ENCODE measurements around the gene PRAMEF17.
"Not testable (repeated sequence)": the region's sequence is repeated elsewhere in the genome, so short reads cannot be mapped to it uniquely, and the experiment has no call there.

The PRAMEF17 gene

GRCh38 chr1:13389332-13389731 lies at the start of gene PRAMEF17:
TSS of gene PRAMEF17 (plus strand) at chr1:13389632. CDS start at chr1:13389658, 26 bp downstream.
- DNase-seq (ENCODE audit: low read depth in 2 of 2) = not testable (repeated sequence)

- not testable (repeated sequence) for DNase-seq (ENCODE audit: low read depth in 2 of 2)
Measured at GRCh38 chr1:13342496-13342895, 46.9 kb upstream of the PRAMEF17 start.

GRCh38 chr1:13347034-13347433 lies 42.4 kb upstream of the PRAMEF17 start, which contains the start of gene PRAMEF14:
TSS of gene PRAMEF14 (minus strand) at chr1:13347134. CDS start at chr1:13345314, 1,820 bp downstream.
- not testable (repeated sequence) for DNase-seq (ENCODE audit: low read depth in 2 of 2)

- DNase-seq (ENCODE audit: low read depth in 2 of 2) = not testable (repeated sequence)
Measured at GRCh38 chr1:13353476-13353875, 36.0 kb upstream of the PRAMEF17 start.

- DNase-seq (ENCODE audit: low read depth in 2 of 2) = not testable (repeated sequence)
Measured at GRCh38 chr1:13354475-13354874, 35.0 kb upstream of the PRAMEF17 start.

GRCh38 chr1:13356774-13357173 lies 32.7 kb upstream of the PRAMEF17 start:
- DNase-seq (ENCODE audit: low read depth in 2 of 2) = not testable (repeated sequence)

- not testable (repeated sequence) for DNase-seq (ENCODE audit: low read depth in 2 of 2)
Measured at GRCh38 chr1:13362364-13362763, 27.1 kb upstream of the PRAMEF17 start.

GRCh38 chr1:13364928-13365327 lies 24.5 kb upstream of the PRAMEF17 start:
- DNase-seq (ENCODE audit: low read depth in 2 of 2) = not testable (repeated sequence)

- DNase-seq (ENCODE audit: low read depth in 2 of 2) = not testable (repeated sequence)
Measured at GRCh38 chr1:13366536-13366935, 22.9 kb upstream of the PRAMEF17 start.

- not testable (repeated sequence) for DNase-seq (ENCODE audit: low read depth in 2 of 2)
Measured at GRCh38 chr1:13368544-13368943, 20.9 kb upstream of the PRAMEF17 start.

GRCh38 chr1:13378983-13379382 lies 10.4 kb upstream of the PRAMEF17 start:
- not testable (repeated sequence) for DNase-seq (ENCODE audit: low read depth in 2 of 2)

GRCh38 chr1:13380380-13380779 lies 9.1 kb upstream of the PRAMEF17 start:
- DNase-seq (ENCODE audit: low read depth in 2 of 2) = not testable (repeated sequence)

- DNase-seq (ENCODE audit: low read depth in 2 of 2) = not testable (repeated sequence)
Measured at GRCh38 chr1:13393004-13393403, 3.6 kb downstream of the PRAMEF17 start.

- DNase-seq (ENCODE audit: low read depth in 2 of 2) = not testable (repeated sequence)
Measured at GRCh38 chr1:13394761-13395160, 5.3 kb downstream of the PRAMEF17 start.

GRCh38 chr1:13395311-13395710 lies 5.9 kb downstream of the PRAMEF17 start:
- not testable (repeated sequence) for DNase-seq (ENCODE audit: low read depth in 2 of 2)

GRCh38 chr1:13407811-13408210 lies 18.4 kb downstream of the PRAMEF17 start:
- DNase-seq (ENCODE audit: low read depth in 2 of 2) = no peak

- DNase-seq (ENCODE audit: low read depth in 2 of 2) = not testable (repeated sequence)
Measured at GRCh38 chr1:13410150-13410549, 20.7 kb downstream of the PRAMEF17 start, which contains the start of gene PRAMEF20. TSS of gene PRAMEF20 (plus strand) at chr1:13410450. CDS start at chr1:13416355, 5,905 bp downstream.

- no peak for DNase-seq (ENCODE audit: low read depth in 2 of 2)
Measured at GRCh38 chr1:13430495-13430894, 41.1 kb downstream of the PRAMEF17 start.

GRCh38 chr1:13432251-13432650 lies 42.8 kb downstream of the PRAMEF17 start:
- DNase-seq (ENCODE audit: low read depth in 2 of 2) = no peak

GRCh38 chr1:13433694-13434358 lies 44.4 kb downstream of the PRAMEF17 start:
- DNase-seq (ENCODE audit: low read depth in 2 of 2) = not testable (repeated sequence)

- no peak for DNase-seq (ENCODE audit: low read depth in 2 of 2)
Measured at GRCh38 chr1:13435458-13435857, 46.0 kb downstream of the PRAMEF17 start.

GRCh38 chr1:13439104-13439783 lies 49.8 kb downstream of the PRAMEF17 start:
- not testable (repeated sequence) for DNase-seq (ENCODE audit: low read depth in 2 of 2)

Measured in activated CD8-positive, alpha-beta memory T cell treated with anti-CD3 and anti-CD28 coated beads for 4 hours (primary cell).